Adrenal gland (tissue), 5 donors: ENCODE results near the gene CNKSR2.

ENCODE experiments used
- POLR2A ChIP-seq, 2 donors: fragments of 450-650 bp; IDR thresholded peaks; one replicate each; pipeline ENCODE4 v1.6.1; 2017; ENCODE audit warnings: antibody characterized with exemption in 2 of 2, mild to moderate bottlenecking in 2 of 2, moderate library complexity in 1 of 2
- TF ChIP-seq, protein P1 (sequence below), 6 experiments: fragments of 450-650 bp in 4 of 6; fragments of 200-600 bp in 2 of 6; sonication (generic) in 1 of 6; IDR thresholded peaks; 1 replicate in 5 of 6; 2 replicates in 1 of 6; pipeline versions ENCODE4 v1.5.1 to v1.8.0; 2016 to 2021; ENCODE audit warnings: antibody characterized with exemption in 6 of 6, mild to moderate bottlenecking in 2 of 6, moderate library complexity in 1 of 6
- donor health status: DM: no; HTN: no; CAD: no.

- TF ChIP-seq, protein P1, sequence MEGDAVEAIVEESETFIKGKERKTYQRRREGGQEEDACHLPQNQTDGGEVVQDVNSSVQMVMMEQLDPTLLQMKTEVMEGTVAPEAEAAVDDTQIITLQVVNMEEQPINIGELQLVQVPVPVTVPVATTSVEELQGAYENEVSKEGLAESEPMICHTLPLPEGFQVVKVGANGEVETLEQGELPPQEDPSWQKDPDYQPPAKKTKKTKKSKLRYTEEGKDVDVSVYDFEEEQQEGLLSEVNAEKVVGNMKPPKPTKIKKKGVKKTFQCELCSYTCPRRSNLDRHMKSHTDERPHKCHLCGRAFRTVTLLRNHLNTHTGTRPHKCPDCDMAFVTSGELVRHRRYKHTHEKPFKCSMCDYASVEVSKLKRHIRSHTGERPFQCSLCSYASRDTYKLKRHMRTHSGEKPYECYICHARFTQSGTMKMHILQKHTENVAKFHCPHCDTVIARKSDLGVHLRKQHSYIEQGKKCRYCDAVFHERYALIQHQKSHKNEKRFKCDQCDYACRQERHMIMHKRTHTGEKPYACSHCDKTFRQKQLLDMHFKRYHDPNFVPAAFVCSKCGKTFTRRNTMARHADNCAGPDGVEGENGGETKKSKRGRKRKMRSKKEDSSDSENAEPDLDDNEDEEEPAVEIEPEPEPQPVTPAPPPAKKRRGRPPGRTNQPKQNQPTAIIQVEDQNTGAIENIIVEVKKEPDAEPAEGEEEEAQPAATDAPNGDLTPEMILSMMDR (IDR thresholded peaks at IDR 0.05): no peak
- TF ChIP-seq POLR2A (IDR thresholded peaks at IDR 0.05): no peak
Measured at GRCh38 chrX:21645886-21646285, 271.7 kb downstream of the CNKSR2 start.
